Measurements from ENCODE around the gene LRFN3.
A peak's percentile ranks its signal among the peaks of the same experiment; 100 is the strongest.
"Not testable (repeated sequence)": the region's sequence is repeated elsewhere in the genome, so short reads cannot be mapped to it uniquely, and the experiment has no call there.

The LRFN3 gene

DNA sequence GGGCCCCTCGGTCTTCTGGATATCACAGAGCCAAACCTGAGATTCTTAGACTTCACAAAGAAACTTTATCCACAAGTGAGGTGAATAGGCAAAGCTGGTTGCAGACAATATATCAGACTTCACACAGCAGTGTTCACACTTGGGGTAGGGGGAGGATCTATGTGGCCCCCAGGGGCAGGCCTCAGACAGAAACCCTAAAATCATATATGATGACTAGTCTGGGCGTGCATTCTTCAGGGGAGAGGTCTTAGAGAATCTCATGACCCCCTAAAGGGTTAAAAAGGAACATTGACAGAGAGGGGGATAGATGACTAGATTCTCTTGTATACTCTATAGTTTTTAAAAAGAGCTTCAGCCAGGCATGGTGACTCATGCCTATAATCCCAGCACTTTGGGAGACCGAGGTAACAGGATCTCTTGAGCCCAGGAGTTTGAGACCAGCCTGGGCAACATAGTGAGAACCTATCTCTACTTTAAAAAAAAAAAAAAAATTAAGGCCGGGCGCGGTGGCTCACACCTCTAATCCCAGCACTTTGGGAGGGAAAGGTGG lies 30.9 kb upstream of the LRFN3 start:
- no peak for DNase-seq (ENCODE audit: low read depth)

DNA sequence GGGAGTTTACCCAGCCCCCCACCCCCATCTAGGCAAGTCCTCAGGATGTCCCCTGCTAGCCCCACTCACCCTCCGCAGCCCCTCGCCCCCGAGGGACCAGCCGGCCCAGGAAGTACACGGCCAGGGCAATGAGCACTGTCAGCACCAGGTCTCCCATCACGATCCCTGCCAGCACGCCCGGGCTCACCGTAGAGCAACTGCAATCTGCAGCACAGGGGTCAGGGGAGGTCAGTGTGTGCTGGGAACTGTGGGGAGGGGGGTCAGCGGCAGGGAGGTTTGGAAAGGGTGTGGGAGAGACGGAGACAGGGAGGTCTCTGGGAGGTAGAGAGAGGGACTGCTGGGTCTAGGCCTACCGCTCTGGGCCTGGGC lies 28.8 kb upstream of the LRFN3 start:
- no peak for DNase-seq (ENCODE audit: low read depth)

DNA sequence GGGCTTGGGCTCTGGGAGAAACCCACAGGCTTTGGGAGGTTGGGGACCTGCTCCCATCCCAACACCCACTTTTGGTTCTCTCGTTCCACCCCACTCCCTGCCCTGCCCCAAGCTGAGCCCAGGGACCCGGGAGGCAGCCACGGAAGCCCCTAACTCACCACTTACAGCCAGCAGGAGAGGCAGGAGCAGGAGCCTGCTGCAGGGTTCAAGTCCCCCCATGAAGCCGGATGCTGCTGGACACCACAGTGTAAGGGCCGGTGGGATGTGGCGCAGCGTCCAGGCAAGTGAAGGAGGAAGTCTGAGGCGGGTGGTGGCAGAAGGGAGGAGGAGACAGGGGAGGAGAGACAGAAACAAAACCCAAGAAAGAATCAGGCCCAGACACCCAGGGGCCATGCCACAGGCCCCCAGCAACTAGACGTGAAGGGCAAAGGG lies 28.1 kb upstream of the LRFN3 start, which contains the start of gene TYROBP:
Gene TYROBP, minus strand, starts transcription at position 286 of the 432 bp plus-strand sequence. Its CDS starts 67 bp downstream, at position 219.
- no peak for DNase-seq (ENCODE audit: low read depth)

DNA sequence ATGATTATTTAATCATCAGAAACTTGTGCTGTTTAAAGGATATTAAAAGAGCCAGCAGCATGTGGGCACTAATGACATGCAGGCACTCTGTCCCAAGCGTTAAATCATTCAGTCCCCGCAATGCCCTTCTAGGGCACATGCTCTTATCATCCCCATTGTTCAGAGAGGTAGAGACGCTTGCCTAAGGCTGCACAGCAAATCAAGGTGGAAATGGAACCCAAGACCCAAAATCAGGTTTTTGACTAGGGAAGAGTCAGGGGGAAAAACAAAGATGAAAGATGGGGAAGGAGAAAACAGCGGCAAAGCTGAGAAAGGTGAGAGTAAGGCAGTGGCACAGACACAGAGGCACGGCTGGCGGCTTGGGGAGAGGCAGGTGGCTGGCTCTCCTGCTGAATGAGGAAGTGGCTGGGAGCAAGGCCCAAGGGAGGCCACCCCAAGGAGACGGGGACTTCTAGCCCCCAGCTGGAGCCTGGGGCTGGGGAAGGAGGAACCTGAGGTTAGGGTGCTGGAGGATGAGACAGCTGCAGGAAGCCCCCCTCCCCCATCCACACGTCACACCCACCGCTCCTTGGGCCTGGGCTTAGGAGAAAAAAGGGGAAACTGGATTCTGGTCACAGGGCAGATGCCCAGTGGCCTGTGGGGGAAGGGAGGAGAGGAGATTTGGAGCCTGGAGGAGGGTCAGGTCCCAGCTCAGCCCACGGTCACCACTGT lies 27.0 kb upstream of the LRFN3 start:
- DNase-seq (ENCODE audit: low read depth): no peak

DNA sequence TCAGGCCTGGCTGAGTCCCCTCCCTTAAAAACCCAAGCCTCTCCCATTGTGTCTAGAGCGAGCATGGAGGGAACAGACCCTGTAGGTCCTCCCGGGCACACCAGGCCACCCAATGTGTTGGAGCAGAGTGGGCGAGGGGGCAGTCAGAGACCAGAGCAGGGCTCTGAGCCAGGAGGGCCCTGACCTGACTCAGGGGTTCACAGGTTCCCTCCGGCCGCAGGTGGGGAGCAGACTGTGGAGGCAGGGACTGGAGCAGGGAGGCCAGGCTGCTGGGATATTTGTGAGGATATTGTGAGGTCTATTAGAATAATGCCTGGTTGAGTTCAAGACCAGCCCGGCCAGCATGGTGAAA lies 26.5 kb upstream of the LRFN3 start:
- no peak for DNase-seq (ENCODE audit: low read depth)

DNA sequence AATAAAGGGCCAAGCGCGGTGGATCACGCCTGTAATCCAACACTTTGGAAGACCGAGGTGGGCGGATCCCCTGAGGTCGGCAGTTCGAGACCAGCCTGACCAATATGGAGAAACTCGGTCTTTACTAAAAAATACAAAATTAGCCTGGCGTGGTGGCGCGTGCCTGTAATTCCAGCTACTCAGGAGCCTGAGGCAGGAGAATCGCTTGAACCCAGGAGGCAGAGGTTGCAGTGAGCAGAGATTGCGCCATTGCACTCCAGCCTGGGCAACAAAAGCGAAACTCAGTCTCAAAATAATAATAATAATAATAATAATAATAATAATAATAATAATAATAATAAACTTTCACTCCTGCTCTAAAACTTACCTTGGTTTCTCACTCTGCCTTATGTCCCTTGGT lies 25.8 kb upstream of the LRFN3 start:
- not testable (repeated sequence) for DNase-seq (ENCODE audit: low read depth)

DNA sequence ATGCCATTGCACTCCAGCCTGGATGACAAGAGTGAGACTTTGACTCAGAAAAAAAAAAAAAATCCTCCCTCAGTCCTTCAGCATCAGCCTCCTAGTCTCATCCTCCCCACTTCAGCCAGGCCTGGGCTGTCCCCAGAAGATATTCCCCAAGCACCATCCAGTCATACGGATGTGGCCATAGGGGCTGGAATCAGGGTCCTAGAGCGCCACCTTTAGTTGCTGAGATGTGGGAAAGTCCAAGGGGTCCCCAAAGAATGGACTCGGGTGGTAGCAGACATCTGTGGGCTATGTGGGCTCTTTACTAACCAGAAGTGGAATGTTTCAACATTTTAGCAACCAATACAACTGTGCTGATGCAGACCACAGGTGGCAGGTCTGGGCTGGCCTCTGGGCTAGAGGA lies 25.0 kb upstream of the LRFN3 start:
- DNase-seq (ENCODE audit: low read depth): no peak

DNA sequence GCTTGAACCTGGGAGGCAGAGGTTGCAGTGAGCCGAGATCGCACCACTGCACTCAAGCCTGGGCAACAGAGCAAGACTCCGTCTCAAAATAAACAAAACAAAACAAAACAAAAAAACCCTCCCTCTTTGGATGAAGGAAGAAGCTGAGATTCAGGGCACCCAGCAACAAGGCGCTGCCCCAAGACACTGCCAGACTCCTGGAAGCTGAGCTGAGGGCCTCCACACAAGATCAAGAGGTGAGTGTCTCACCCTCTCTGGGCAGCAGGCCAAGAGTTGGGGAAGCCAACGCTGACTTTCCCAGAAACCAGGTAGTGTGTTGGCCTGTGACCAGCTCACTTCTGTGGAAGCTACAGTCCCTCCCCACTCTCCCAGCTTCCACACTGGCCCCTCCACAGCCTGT lies 24.4 kb upstream of the LRFN3 start:
- DNase-seq (ENCODE audit: low read depth): peak; percentile 18

GRCh38 chr19:35913589-35913988 lies 22.6 kb upstream of the LRFN3 start:
- no peak for DNase-seq (ENCODE audit: low read depth)

DNA sequence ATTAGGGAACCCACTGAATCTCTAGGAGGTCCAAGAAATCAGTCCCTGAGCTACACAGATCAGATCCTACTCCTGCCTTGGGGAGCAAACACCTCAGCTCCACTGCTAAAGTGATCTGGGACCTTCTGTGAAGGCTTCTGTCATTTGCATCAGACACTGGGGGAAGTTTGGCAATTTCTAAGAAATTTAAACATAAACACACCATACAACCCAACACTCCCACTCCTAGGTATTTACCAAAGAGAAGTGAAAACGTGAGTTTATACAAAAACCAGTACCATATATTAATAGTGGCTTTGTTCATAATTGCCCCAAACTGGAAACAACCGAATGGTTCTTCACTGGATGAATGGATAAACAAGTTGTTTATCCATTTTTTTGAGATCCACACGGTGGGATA lies 20.7 kb upstream of the LRFN3 start:
- no peak for DNase-seq (ENCODE audit: low read depth)

DNA sequence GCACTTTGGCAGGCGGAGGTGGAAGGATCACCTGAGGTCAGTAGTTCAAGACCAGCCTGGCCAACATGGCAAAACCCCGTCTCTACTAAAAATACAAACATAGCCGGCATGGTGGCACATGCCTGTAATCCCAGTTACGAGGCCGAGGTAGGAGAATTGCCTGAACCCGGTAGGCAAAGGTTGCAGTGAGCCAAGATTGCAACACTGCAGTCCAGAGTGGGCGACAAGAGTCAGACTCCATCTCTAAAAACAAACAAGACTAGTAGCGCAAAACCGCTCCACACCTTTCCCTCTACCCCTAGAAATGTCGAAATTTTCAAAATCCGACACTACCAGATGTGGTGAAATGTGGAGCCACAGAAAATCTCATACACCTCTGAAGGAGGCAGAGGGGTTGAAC lies 16.9 kb upstream of the LRFN3 start:
- DNase-seq (ENCODE audit: low read depth): no peak

DNA sequence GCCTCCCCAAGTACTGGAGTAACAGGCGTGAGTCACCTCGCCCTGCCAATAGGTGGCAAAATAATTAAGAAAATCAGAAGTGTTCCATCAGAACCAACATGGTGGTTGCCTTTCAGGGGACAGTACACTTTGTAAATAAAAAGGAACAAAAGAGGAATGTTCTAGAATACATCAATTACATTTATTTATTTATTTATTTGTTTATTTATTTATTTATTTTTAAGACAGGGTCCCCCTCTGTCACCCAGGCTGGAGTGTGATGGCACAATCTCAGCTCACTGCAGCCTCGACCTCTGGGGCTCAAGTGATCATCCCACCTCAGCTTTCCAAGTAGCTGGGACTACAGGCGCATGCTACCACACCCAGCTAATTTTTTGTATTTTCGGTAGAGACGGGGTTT lies 15.2 kb upstream of the LRFN3 start:
- DNase-seq (ENCODE audit: low read depth): no peak

DNA sequence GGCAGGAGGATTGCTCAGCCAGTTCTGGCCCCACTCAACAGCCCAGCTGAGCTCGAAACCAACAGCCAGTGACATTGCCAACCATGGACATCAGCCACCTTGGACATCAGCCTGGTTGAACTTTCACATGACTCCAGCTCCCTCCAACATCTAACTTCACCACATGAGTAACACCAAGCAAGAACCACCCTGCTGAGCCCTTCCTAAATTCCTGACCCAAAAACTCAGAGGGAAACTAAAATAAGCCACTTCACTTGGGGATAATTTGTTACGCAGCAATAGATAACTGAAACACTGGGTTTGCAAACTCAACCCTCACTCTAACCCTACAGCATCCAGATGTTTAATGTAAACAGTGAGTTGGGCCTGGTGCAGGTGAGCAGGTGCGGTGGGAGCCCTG lies 10.7 kb upstream of the LRFN3 start:
- DNase-seq (ENCODE audit: low read depth): no peak

DNA sequence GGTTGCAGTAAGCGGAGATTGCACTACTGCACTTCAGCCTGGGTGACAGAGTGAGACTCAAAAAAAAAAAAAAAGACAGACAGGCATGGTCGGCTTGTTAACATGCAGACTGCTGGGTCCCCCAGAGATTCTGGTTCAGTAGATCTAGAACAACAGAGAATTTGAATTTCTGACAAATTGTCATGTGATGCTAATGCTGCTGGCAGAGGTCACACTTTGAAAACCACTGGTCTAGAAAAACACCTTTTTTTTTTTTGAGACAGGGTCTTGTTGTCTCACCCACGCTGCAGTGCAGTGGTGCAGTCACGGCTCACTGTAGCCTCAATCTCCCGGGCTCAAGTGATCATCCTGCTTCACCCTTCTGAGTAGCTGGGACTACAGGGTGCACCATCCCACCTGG lies 7.7 kb upstream of the LRFN3 start:
- no peak for DNase-seq (ENCODE audit: low read depth)

DNA sequence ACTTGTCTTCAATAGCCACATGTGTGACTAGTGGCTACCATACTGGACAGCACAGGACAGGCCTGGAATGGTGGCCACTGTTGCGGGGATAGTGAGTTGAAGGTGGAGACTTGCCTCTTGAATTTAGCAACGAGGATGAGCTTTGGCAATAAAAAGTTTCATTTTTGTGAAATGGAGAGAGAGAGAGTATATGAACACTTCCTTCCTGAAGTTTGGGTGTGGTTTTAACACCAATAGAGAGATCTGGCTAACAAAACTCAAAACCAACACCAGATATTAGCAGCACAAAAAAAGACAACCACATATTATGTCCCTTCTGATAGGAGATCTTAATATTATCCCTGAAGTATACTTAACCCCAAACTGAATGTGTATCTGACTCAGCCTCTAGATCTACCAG lies 6.3 kb upstream of the LRFN3 start:
- no peak for DNase-seq (ENCODE audit: low read depth)

DNA sequence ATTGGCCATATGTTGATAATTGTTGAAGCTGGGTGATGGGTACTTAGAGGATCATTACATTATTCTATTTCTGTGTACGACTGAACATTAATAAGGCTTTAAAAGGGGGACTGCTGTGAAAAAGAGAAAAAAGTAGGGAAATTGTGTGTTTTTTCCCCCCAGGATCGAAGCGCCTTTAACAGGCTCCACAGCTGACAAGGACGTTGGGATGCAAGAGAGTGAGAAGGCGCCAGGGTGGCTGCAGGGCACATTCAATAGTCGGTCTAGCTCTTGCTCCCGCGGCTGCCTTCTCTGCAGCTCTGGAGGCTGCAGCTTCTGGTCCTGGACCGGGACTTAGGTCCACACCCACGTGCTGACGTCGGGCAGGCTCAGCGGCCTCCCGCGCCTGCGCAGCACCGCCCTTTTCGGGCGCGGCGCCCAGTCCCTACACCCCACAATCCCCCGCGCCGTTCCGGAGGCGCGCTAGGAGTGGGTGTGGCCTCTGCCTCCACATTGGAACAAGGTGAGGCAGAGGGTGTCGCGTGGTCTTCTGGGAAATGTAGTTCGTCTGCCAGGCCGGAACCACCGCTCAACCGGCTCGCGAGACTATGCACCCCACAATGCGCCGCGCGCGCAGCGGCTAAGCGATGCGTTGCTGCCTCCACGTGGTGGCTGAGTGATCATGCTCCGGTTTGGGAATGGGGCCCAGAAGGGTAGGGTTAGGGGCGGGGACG lies 4.9 kb upstream of the LRFN3 start:
- peak; percentile 99 for DNase-seq (ENCODE audit: low read depth)

GRCh38 chr19:35931874-35932202 lies 4.3 kb upstream of the LRFN3 start:
- no peak for DNase-seq (ENCODE audit: low read depth)

DNA sequence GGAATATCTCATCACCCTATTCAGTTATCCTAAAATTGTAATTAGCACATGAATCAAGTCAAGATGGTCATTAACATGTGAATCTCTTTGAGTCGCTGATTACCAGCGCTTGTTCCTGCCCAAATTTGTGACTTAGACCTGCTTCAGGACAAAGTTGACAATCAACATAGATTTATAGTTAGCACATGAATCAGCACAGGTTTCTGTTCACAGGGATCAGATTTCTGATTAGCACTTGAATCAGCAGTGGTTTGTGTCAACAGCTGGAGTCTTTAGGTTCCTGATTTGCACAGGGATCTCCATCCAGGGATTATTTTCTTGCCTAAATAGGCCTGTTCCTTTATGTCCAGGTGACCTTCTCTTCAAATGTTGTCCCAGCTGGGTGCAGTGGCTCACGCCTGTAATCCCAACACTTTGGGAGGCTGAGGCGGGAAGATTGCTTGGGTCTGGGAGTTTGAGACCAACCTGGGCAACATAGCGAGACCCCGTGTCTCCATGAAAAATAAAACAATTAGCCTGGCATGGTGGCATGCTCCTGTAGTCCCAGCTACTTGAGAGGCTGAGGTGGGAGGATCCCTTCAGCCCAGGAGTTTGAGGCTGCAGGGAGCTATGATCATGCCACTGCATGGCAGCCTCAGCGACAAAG lies 3.8 kb upstream of the LRFN3 start:
- no peak for DNase-seq (ENCODE audit: low read depth)

DNA sequence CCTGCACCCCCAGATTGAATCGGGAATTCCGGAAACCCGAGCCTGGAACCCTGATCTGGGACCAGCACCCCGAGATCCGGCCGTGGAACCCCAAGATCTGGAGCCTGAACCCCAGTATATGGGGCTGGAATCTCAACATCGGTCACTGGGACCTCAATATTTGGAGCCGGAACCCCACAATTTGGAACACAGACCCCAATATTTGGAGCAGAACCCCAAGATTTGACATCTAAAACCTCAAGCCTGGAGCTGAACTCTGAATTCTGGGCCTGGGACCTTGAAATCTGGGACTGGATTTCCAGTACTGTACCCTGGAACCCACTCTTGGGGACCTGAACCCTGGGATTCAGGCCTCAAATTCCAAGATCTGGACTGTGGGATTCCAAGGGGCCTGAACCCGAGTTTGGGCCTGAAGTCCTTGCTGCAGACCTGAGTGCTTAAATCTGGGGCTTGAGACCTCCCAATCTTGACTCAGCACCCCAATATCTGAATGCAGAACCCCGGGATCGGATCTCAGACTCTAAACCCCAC lies 629 bp downstream of the LRFN3 start:
- DNase-seq (ENCODE audit: low read depth): no peak

- DNase-seq (ENCODE audit: low read depth): no peak
Observed at GRCh38 chr19:35937345-35938281, 1.4 kb downstream of the LRFN3 start.

DNA sequence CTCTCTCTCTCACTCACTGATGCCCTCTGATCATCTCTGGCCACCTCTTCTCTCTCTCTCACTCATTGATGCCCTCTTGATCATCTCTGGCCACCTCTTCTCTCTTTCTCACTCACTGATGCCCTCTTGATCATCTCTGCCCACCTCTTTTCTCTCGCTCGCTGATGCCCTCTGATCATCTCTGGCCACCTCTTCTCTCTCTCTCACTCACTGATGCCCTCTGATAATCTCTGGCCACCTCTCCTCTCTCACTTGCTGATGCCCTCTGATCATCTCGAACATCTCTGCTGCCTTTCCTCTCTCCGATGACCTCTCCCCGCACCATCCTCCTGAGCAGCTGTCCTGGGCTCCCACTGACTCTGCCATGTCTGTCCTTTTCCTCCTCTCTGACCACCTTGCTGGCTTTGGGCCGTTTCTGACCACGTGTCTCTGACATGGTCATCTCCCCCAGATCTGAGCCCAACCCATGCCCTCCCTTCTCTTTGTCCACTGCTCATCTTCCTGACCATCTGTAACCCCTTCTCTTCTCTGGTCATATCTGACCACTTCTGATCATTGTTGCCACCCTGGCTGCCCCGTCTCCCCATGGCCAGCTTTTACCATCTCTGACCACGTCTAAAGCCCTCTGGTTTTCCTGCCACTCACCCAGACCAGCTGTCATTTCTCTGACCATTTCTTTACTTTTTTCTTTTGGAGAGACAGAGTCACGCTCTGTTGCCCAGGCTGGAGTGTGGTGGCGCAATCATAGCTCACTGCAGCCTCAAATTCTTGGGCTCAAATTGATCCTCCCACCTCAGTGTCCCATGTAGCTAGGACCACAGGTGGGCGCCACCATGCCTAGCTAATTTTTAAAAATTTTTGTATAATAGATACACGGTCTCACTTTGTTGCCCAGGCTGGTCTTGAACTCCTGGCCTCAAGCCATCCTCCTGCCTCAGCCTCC lies 2.4 kb downstream of the LRFN3 start:
- DNase-seq (ENCODE audit: low read depth): no peak

All from amniotic epithelial cell (primary cell).